Cardiac muscle cell (in vitro differentiated cells and primary cell): ENCODE measurements around the gene UBE3B. TPM values are rescaled to one million over a fixed set of nuclear protein-coding genes. Genes with fewer than 3 reads are reported as not detected.

Experiments
- DNase-seq, 2 donors: peaks; one replicate each; pipeline versions ENCODE4 v3.0.0 to v3.0.0-alpha.2; 2010 to 2017; ENCODE audit warnings: low read depth in 1 of 2, low spot score in 1 of 2
- H3K27ac ChIP-seq: fragments of 200-600 bp; sonication (generic); 2 replicates; pipeline ENCODE4 v1.5.1; 2016
- H3K27me3 ChIP-seq: fragments of 200-600 bp; sonication (generic); 2 replicates; pipeline ENCODE4 v1.6.0; 2016; ENCODE audit warnings: control low read depth
- H3K36me3 ChIP-seq: fragments of 200-600 bp; sonication (generic); 2 replicates; pipeline ENCODE4 v1.5.1; 2016; ENCODE audit warnings: control low read depth
- H3K4me1 ChIP-seq: fragments of 200-600 bp; sonication (generic); 2 replicates; pipeline ENCODE4 v1.8.1; 2017; ENCODE audit warnings: low read depth, mild to moderate bottlenecking, mixed run types
- H3K4me3 ChIP-seq: fragments of 200-600 bp; sonication (generic); 2 replicates; pipeline ENCODE4 v1.5.1; 2016; ENCODE audit warnings: mild to moderate bottlenecking
- H3K9me3 ChIP-seq: fragments of 200-600 bp; sonication (generic); 2 replicates; pipeline ENCODE4 v1.5.1; 2017; ENCODE audit warnings: low read depth, mild to moderate bottlenecking, control low read depth
- polyA plus RNA-seq: library from polyadenylated mRNA; unstranded; fragments of >200 nt; fragmentation: Nextera tagmentation; extraction: Ambion mirVana; gene quantifications from 2 replicates; pipeline ENCODE4 v1.2.1, GENCODE V29; 2016
- total RNA-seq: library from RNA; depleted of rRNA; stranded (reverse); fragments of >200 nt; gene quantifications from 2 replicates; pipeline ENCODE4 v1.2.3, GENCODE V29; 2016
- TF ChIP-seq, protein P1 (sequence below): IDR thresholded peaks from 2 replicates; pipeline ENCODE4 v1.5.1; 2012; ENCODE audit warnings: low read depth, mild to moderate bottlenecking, low read length

UBE3B gene
- total and polyA plus RNA-seq, 2 experiments from 2014 or later, result 36.7 to 73.5 TPM

DNA sequence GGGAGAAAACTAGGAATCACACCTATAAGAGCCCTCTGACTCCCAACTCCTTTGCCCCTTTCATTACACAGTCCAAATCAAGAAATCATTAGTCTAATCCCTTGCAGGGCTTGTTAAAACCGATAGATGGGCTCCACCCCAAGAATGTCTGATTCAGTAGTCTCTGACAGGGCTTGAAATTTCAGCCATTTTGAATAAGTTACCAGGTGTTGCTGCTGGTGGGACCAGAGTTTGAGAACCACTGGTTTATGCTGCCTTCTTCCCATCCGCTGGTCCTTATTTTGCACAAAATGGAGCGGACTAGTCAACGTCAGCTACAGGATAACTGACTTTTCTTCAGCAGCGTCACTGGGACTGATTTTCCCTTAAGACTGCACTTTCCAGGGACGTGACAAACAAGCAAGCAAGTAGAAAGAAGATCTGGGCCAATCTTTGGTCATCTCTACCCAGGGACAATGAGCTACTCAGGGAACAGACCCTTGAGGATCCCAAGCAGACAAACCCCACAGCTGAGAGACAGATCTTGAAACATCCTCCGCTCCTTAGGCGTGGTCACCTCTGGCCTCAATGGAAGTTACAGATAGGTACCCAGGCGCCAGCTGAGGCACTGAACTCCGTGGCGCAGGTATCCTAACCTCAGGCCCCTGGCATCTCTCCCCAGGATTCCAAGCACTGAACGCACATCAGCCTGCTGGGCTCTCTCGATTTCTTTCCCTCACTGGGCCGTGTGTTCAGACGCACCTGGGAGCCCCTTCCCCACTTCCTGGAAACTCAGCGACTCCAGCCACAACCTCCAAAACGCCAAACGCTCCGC lies 1.2 kb upstream of the UBE3B start:
- peak overlapping the region; percentile 91 for H3K4me3 ChIP-seq
- no peak for DNase-seq
- no peaks in the 10 kb centered on the region for H3K27me3 ChIP-seq
- peaks cover 20% of the 10 kb centered on the region for H3K4me1 ChIP-seq
- H3K36me3 ChIP-seq, result no peaks in the 10 kb centered on the region
- TF ChIP-seq, protein P1, sequence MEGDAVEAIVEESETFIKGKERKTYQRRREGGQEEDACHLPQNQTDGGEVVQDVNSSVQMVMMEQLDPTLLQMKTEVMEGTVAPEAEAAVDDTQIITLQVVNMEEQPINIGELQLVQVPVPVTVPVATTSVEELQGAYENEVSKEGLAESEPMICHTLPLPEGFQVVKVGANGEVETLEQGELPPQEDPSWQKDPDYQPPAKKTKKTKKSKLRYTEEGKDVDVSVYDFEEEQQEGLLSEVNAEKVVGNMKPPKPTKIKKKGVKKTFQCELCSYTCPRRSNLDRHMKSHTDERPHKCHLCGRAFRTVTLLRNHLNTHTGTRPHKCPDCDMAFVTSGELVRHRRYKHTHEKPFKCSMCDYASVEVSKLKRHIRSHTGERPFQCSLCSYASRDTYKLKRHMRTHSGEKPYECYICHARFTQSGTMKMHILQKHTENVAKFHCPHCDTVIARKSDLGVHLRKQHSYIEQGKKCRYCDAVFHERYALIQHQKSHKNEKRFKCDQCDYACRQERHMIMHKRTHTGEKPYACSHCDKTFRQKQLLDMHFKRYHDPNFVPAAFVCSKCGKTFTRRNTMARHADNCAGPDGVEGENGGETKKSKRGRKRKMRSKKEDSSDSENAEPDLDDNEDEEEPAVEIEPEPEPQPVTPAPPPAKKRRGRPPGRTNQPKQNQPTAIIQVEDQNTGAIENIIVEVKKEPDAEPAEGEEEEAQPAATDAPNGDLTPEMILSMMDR, result no peak
- no peaks in the 10 kb centered on the region for H3K9me3 ChIP-seq
- H3K27ac ChIP-seq, result peak overlapping the region; percentile 99

DNA sequence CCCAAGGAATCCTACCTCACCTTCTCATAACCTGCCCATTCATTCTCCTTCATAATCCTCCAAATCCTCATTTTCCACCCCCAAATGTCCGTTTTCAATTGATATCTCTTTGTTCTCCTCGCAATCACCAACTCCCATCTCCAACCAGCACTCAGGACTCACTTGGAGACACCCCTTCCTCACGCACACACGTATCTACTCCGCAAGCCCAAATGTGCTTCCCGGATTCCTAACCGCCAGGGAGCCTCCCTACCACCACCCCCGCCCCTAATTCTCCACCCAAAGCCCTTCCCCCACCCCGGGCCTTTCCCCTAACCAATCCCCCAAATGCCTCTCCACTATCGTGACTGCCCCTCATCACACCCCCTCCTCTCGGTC lies 638 bp upstream of the UBE3B start:
- H3K4me3 ChIP-seq, result peak overlapping the region; percentile 91
- no peak for DNase-seq
- H3K36me3 ChIP-seq, result no peaks in the 10 kb centered on the region
- TF ChIP-seq, protein P1, result no peak
- peak overlapping the region; percentile 99 for H3K27ac ChIP-seq
- H3K27me3 ChIP-seq, result no peaks in the 10 kb centered on the region
- H3K9me3 ChIP-seq, result no peaks in the 10 kb centered on the region
- peaks cover 20% of the 10 kb centered on the region for H3K4me1 ChIP-seq

DNA sequence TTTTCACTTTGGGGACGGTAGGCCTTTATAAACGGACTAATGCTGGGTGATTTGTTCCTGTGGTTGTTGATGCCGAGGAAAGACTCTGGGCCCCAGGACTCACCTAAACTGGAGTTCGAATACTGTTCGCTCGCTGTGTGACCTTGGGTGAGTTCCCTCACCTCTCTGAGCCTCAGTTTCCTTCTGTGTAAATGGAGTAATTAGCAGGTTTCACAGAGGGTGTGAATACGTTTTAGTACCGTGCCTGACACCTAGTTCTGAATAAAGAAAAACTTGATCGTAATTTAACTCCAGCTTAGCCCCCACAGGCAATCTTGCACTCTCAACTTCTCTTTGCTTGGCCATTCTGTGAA lies 505 bp downstream of the UBE3B start:
- H3K9me3 ChIP-seq, result no peaks in the 10 kb centered on the region
- no peaks in the 10 kb centered on the region for H3K36me3 ChIP-seq
- no peak for DNase-seq
- H3K27ac ChIP-seq, result peak overlapping the region; percentile 99
- H3K4me3 ChIP-seq, result peak overlapping the region; percentile 91
- peaks cover 20% of the 10 kb centered on the region for H3K4me1 ChIP-seq
- TF ChIP-seq, protein P1, result no peak
- no peaks in the 10 kb centered on the region for H3K27me3 ChIP-seq

DNA sequence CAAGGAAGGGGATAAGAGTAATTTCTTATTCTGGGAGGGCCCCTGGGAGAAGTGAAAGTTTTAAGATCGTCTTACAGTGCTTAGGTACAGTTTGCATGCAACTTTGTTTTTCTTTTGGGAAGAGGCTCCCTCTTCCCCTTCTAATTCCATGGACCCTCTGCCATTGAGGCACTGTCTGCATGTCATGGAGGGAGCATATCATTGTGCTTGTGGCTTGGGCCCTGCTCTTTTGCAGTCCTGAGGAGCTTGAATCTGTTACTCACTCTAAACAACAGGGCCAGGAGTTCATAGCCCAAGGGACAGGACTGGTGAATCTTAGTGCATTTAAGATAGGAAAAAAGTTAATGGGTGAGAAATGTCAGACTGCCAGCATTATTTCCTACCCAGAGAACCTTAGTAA lies 2.3 kb downstream of the UBE3B start:
- peaks cover 17% of the 10 kb centered on the region for H3K4me1 ChIP-seq
- H3K27ac ChIP-seq, result no peak overlapping the region
- DNase-seq, result no peak
- TF ChIP-seq, protein P1, result no peak
- H3K36me3 ChIP-seq, result peaks cover 12% of the 10 kb centered on the region
- H3K27me3 ChIP-seq, result no peaks in the 10 kb centered on the region
- no peak overlapping the region for H3K4me3 ChIP-seq
- H3K9me3 ChIP-seq, result no peaks in the 10 kb centered on the region

DNA sequence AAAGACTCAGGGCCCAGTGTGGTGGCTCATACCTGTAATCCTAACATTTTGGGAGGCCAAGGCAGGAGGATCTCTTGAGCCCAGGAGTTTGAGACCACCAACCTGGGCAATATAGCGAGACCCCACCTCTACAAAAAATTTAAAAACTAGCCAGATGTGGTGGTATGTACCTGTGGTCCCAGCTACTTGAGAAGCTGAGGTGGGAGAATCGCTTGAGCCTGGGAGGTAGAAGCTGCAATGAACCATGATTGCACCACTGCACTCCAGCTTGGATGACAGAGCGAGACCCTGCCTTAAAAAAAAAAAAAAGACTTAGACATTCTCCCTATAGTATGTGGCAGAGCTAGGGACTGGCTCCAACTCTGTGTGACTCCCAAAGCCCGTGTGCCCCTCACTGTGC lies 2.9 kb downstream of the UBE3B start:
- Histone ChIP-seq H3K36me3 (peaks cover 18% of the 10 kb centered on the region), H3K4me1 (peaks cover 16% of the 10 kb centered on the region), H3K9me3 (no peaks in the 10 kb centered on the region), H3K27me3 (no peaks in the 10 kb centered on the region), H3K27ac (no peak overlapping the region), H3K4me3 (no peak overlapping the region)
- TF ChIP-seq, protein P1, result no peak
- no peak for DNase-seq
